GM21528 (cell line): Measurements from ENCODE around the gene ZNF385D.

Experiments
- ATAC-seq: cut with Tn5 transposase; IDR thresholded peaks from one replicate; pipeline ENCODE4 v1.9.1; 2021; ENCODE audit warnings: mild to moderate bottlenecking, moderate library complexity; ENCODE audit not compliant: unreplicated experiment, low FRiP score

ZNF385D gene

DNA sequence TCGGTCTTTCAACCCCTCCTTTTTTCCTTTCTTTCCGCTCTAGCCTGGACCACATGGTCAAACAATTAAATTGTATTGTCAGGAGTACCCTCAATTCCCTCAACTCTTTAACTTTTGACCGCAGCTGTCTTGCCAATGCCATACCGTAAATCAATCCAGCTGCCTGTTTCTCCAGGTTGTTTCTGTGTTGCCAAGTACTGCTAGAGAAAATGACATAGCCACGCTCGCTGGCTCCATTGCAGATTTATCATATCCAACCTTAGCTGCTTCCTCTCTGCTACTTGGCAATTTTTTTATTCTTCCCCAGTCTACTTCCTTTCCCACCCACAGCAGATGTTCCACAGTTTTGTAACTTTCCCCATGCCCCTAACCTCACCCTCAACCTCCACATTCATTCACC, 60.0 kb downstream of the ZNF385D start:
- no peak for ATAC-seq

DNA sequence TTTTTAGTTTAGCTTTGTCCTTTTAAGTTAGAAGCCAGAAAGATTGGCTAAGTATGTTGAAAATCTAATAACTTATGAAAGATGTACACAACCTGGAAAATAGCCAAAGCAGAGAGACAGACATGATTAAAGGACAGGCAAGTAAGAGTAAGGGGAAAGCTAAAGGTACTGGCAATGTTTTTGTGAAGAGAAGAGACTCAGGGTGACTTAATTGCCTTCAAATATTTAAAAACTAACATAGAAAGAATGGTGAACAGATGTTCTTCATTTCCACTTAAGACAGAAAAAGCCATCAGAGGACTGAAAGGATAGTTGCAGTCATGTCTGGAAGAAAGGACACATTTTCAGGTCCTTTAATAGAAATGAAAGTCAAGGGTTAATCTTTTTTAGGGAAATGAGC, 68.8 kb downstream of the ZNF385D start:
- ATAC-seq, result no peak

DNA sequence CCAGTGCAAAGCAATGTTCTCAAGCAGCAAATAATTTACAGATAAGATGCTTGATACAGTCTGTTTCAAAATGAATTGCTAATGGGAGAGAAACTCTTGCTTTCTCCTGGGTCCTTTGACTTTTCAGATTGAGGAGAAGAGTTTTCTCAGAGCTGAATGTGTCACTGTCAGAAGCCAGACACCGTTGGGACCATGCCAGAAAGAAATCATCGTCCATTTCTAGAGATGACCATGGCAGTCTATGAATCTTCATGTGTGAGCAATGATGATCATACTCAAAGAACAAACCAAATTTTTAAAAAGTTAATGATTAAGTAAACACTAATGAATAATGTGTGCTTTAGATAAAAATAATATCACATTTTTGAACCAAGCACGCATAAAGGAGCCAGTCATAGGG, 77.6 kb downstream of the ZNF385D start:
- ATAC-seq, result no peak

DNA sequence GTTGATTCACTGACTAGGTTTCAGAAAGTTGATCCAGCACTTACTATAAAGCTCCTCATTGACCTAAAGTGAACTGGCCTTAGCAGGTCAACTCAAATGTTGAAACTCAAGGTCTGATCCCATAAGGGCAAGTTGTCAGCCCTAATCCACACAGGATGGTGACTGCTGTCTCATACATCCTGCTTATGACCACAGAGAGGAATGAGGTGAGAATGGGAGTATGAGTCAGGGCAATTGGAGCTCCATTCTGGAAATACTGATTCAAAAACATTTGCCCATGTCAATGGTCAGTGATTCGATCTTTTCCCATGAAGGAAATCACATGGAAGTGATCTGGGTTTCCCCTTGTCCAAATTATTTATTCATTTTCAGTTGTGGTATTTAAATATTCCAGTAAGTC, 78.7 kb downstream of the ZNF385D start:
- ATAC-seq, result no peak

DNA sequence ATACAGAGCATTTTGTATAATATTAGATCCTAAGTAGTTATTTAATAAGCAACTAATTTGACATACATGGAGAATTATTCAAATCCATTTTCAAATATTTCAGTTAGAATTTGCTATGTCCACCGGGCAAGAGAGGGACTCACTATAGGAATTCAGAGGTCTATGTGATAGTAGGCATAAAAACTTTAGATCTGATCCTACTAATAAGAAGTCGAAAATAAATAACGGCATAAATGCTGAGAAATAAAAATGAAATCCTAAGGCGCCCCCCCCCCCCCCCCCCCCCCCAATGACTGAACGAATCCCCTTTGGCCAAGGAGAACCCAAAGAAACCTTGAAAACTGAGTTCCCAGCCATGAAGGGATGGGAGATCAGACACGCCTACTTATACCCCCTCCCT, 80.6 kb downstream of the ZNF385D start:
- no peak for ATAC-seq

DNA sequence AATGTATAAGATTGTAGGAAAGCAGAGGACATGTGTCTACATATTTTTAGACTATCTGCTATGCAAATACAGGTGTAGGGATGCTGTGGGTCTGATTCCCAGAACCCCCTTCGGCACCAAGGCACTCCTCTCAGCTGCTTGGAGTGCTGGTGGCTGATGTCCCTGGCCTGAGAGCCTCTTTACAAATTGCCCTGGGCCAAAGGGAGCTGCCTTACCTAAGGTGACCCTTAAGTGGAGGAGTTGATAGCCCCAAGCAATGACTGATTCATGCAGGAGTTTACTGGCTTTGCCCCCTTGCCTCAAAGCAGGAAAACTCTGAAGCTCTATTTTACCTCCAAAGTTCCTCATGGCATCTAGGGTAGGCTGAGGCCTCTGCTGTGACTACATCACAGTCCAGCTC, 83.0 kb downstream of the ZNF385D start:
- ATAC-seq, result no peak

DNA sequence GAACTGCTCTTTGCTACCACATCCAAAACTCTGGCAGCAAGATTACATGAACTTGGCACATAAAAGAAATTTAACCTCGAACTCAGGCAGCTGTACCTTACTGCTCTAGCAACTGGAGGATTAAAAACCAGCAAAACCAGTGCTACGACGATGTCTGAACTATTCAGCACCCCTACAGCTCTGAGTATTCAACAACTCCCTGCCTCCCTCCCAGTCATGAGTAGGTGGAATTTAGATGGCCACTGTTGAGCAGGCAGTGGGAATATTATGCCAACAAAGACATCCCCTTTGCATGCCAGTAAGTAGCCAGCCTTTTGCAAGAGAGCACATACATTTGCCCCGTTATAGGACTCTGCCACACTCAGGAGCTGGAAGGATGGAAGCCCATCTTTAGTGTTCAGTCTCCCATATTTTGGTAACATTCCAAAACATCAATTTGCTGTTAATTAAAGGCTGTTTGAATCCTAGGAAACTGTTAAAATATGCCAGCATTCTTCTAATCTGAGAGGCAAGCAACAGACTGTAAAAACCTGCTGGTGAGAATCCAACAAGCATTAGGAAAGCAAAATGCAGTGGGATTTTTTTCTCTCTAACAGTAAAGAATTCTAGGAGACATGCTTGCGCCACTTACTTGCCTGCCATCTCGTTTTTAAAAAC, 85.4 kb downstream of the ZNF385D start:
- no peak for ATAC-seq

DNA sequence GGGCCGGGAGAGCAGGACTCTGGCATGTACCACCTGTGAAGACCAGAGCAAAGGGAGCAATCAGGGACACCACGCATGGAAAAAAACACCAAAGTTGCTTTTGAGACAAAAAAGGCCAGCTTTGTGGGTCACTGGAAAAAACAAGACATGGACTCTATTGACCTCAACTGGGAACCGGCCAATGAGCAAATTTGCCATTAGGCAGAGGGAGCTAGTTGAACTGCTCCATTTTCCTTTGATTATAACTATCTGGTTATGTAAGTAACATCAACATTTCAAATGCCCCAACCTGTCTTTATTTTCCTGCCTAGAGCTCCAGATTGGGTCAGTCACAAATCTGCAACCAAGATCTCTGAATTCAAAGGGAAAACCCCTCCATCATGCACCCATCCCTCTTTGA, 86.0 kb downstream of the ZNF385D start:
- ATAC-seq, result no peak

DNA sequence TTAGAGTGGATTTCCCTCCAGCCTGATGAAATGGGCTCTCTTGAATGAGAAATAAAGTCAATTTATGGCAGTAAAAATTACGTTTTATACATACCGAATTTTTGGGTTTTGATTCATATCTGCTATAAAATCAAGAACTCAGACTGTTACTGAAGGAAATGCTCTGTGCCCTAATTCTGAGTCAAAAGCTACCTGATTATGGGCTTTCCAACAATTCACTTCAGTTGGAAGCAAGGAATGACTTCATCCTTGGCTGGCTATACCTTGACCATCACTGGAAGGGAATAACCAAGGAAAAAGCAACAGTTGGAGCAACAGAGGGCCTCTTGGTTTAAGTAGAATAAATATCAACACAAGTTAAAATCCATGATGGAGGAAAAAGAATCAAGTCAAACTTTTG, 88.6 kb downstream of the ZNF385D start:
- ATAC-seq, result no peak

DNA sequence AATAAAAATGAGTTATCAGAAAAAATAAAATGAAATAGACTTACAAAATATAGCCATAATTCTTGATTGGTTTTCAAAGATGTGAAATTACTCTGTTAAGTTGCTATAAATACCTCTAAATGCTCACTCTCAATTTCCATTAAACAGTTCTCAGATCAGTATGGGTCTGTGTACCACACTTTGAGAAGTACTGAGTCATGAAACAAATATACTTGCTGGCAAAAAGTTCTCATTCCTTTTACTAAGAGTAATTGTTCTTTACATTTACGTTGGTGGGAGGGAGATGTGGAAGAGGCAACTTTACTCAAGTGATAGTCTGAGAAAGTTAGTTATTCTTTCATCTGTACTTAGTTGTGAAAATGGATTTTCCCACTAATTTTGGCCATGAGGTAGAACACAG, 96.3 kb downstream of the ZNF385D start:
- no peak for ATAC-seq

DNA sequence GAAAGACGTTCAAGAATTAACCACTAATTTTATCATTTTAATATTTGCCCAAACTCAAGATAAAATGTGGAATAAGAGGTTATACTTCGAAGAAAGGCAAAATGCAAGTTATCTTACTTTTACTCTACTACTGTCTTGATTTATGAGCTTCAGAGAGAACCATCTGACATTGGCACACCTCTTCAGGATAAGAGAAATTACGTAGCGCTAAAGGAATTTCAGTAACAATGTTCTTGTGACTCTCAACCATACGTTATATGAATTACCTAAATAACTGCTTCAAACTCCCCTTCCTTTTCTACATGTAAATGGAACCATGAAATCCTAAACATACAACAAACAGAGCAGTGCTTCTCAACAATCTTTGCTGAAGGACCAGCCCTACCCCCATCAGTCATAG, 96.8 kb downstream of the ZNF385D start:
- ATAC-seq, result no peak

DNA sequence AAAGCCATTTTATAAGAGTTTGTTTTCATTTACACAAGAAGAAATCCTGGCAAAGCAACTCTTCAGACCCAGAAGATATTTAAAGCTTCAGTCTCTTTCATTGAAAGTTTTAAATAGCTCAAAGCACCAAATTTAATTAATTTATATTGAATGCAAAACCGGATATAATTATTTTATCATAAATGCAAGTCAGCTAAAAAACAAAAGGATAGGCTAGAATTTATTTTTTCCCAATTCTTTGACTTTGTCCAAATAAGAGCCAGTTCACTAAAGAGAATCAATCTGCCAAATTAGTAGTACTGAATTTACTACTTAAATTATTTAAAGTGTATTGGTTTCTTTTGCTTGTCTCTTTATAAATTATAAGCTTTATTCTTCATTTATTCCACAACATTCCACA, 101.5 kb downstream of the ZNF385D start:
- ATAC-seq, result no peak

DNA sequence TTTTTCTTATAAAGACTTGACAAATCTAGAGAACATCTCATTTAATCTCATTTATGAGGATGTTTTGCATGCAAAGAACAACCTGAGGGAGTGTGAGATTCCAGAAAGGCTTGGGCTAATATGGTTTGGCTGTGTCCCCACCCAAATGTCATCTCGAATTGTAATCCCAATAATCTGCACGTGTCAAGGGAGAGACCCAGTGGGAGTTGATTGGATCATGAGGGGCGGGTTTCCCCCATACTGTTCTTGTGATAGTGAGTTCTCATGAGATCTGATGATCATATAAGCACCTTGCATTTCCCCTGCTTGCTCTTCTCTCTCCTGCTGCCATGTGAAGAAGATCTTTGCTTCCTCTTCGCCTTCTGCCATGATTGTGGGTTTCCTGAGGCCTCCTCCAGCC, 103.0 kb downstream of the ZNF385D start:
- no peak for ATAC-seq

DNA sequence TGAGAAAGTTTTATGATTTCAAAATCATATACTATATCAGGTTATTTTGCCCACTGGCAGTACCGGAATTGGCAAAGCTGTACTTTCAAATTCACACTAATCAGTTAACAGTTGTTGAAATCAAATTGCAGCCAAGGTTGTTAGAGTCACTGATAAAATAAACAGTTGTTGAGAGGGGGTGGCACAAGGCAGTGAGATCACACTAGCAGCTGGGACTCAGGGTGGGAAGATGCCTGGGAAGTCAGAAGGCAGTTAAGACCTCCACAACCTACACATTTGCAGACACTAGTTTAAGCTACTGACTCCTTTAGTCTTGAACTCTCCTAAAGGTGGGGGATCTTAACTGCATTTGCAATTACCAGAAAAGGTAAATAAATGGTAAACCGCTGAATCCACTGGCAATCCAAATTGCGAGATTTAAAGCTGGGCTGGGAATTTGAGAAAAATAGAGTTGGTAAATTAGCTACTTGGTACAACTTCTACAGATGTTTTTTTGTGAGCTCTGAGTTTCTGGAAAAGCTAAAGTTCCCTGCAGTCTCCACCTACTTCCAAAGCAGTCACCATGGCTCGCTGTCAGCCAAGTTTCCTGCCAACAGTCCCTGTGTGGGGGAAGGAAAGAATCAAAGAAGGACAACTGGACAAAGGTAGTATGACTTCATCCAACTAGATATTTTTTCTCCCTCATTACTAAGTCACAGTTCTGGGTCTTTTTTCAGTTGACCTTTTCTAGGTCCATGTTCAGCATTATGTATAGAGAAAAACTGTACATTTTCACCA, 105.7 kb downstream of the ZNF385D start:
- no peak for ATAC-seq

DNA sequence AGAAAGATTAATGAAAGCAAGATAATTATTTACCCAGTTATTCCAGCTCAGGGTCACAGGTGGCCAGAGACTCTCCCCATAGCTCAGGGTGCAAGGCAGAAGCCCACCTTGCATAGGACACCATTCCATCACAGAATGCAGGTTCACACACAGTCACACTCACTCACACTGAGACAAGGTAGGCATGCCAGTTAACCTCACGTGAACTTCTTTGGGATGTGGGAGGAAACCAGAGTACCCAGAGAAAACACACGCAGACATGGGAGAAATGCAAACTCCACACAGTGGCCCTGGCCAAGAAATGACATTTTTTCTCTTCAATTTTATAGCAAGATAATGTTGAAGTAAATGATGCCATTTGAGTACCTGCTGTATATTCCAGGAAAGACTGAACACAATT, 106.7 kb downstream of the ZNF385D start:
- no peak for ATAC-seq

DNA sequence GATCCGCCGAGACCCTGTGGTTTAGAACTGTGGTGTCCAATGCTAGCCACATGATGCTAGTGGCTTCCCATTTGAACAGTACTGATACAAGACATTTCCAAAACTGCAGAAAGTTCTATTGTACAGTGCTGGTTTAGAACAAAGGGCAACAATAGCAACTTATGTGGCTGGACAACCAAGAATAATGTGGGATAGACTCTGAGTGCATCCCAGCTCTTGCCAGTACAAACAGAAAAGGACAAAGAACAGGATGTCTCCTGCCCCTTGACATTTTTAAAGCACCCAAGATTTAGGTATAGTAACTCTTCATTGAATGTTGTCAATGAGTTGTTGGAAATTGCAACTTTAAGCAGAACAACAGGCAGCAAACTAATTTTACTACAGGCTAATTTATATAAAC, 107.3 kb downstream of the ZNF385D start:
- no peak for ATAC-seq

DNA sequence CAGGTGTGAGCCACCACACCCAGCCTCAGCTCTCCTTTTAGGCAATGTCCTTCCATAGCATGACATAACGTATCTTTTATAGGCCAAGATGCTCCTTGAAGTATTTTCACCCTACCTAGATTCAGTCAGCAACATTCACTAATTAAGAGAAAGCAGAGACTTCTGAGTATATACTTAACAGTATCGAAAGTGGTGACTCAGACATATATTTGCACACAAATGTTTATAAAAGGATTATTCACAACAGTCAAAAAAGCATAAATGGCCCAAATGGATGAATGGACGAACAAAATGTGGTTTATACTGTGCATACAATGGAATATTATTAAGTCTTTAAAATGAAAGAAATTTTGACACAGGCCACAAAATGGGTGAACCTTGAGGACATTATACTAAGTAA, 108.6 kb downstream of the ZNF385D start:
- ATAC-seq, result no peak

DNA sequence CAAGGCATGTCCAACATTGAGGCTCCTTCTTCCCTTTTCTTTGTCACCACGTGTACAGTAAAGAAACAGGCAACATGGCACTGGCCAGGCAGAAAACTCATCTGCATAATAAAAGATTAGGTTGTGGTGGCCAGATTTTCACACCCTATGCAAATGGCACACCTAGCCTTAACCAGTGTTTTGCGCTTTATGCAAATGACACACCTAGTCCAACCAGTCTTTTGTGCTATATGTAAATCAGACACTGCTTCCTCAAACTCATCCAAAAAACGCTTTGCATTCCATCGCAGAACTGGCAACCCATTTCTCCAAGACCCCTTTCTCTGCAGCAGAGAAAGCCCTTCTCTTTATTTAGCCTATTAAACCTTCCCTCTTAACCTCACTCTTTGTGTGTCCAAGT, 109.1 kb downstream of the ZNF385D start:
- ATAC-seq, result no peak

DNA sequence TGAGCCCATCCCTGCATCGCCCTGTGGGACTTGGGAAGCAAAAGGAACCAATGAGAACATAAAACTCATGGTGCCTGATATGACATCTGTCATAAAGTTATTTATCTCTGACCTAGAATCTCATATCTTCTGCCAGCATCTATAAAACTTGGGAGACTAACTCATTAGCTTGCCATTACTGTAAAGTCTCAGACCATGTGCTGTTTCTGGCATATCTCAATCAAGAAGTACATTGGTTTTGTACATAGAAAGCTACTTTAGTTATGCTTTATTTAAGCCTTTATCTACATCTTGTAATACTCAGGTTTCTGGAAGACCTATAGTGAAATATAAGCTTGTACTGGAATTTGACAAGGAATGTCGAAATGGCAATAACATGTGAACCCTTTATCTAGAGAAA, 112.5 kb downstream of the ZNF385D start:
- no peak for ATAC-seq

DNA sequence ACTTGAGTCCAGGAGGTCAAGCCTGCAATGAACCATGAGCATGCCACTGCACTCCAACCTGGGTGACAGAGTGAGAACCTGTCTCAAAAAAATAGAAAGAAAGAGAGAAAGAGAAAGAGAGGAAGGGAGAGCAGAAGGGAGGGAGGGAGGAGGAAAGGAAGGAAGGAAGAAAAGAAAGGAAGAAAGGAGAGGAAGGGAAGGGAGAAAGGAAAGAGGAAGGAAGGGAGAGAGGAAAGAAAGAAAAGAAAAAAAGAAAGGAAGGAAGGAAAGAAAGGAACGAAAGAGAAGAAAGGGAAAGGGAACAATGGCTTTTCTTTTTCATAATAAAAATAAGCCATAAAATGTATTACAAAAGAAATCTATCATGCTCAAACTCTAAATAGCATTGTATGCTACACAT, 116.9 kb downstream of the ZNF385D start:
- ATAC-seq, result no peak

DNA sequence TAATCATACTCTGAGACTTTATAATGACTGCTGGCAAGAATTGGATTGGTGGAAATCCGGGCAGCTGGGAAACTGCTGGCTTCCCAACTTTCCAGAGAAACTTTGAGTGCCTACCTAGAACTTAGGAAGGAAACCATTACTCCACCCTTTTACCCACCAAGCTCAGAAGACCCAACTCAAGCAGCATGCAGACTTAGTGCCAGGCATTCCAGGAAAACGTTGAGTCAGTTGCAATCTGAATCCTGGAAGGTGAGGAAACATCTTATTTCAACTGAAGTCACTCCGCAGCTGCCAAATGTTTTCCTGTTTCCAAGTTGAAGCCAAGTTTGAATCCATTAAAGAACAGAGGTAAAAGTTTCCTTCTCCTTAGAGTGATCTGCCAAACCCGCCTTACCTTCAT, 126.5 kb downstream of the ZNF385D start:
- no peak for ATAC-seq

DNA sequence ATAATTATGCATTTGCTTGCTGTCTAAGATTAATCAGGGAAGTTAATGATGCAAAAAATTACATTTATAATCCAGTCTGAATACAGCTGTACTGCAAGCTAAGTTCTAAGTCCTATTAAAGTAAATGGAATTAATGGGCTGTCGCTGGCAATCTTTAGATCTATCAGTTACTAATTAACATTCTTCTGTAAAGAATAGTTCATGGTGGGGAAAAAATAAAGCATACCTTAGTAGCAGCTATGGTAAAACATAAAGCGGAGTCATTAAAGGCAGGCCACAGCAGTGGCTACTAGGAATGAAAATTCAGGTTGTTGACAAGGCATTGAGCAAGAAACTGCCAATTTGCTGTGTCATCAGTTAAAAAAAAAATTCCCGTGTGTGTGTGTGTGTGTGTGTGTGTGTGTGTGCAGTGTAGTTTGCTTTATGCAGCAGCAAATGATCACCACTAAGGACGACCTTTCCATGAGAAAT, 129.8 kb downstream of the ZNF385D start:
- no peak for ATAC-seq
